PC-3 (cell line): ENCODE results near the gene SPEF2. TPM values are rescaled to one million over a fixed set of nuclear protein-coding genes. Genes with fewer than 3 reads are reported as not detected.

Source experiments
- ATAC-seq: fragments of 200-7000 bp; cut with Tn5 transposase; 2 replicates; pipeline ENCODE4 v1.9.1; 2020; ENCODE audit warnings: mild to moderate bottlenecking, moderate library complexity
- BruUV-seq: library from RNA; stranded (reverse); fragments of 400-500 nt; replicated peaks from 2 replicates; lab custom pipeline; 2021; lab: Mats Ljungman, UMichigan
- CTCF ChIA-PET: fragments of 300-600 bp; sonication (Branson Sonifier 250); formaldehyde crosslinking; loops from one replicate; lab custom pipeline; 2022; ENCODE audit warnings: antibody characterized with exemption; lab: Charles Lee
- POLR2A ChIA-PET: fragments of 300-600 bp; sonication (Branson Sonifier 250); formaldehyde crosslinking; loops from one replicate; lab custom pipeline; 2022; ENCODE audit warnings: antibody characterized with exemption; ENCODE audit not compliant: unreplicated experiment; lab: Charles Lee
- DNase-seq: peaks from one replicate; pipeline ENCODE4 v3.0.0-alpha.2; 2015
- H2AFZ ChIP-seq: fragments of 300-600 bp; sonication (generic); 2 replicates; pipeline ENCODE4 v1.6.0; 2016; ENCODE audit warnings: antibody characterized with exemption, low read length
- H3F3A ChIP-seq: fragments of 300-600 bp; sonication (generic); one replicate; pipeline ENCODE4 v1.6.0; 2017; ENCODE audit warnings: antibody characterized with exemption, low read length, control low read depth, mild to moderate bottlenecking; ENCODE audit not compliant: unreplicated experiment
- H3K27ac ChIP-seq: fragments of 300-600 bp; sonication (generic); 2 replicates; pipeline ENCODE4 v1.5.1; 2016; ENCODE audit warnings: mild to moderate bottlenecking, low read length
- H3K27me3 ChIP-seq: fragments of 300-600 bp; sonication (generic); 2 replicates; pipeline ENCODE4 v1.6.1; 2016; ENCODE audit warnings: low read length, mixed read lengths
- H3K36me3 ChIP-seq: fragments of 300-600 bp; sonication (generic); 2 replicates; pipeline ENCODE4 v1.6.1; 2016; ENCODE audit warnings: low read depth, mixed run types, low read length, mixed read lengths
- H3K4me1 ChIP-seq: fragments of 300-600 bp; sonication (generic); 2 replicates; pipeline ENCODE4 v1.5.1; 2016; ENCODE audit warnings: low read length; ENCODE audit not compliant: insufficient read depth
- H3K4me2 ChIP-seq: fragments of 300-600 bp; sonication (generic); 2 replicates; pipeline ENCODE4 v1.6.0; 2016; ENCODE audit warnings: low read length
- H3K4me3 ChIP-seq: fragments of 300-600 bp; sonication (generic); 2 replicates; pipeline ENCODE4 v1.5.1; 2016; ENCODE audit warnings: mild to moderate bottlenecking, low read length, mixed read lengths
- H3K79me2 ChIP-seq: fragments of 300-600 bp; sonication (generic); 2 replicates; pipeline ENCODE4 v1.6.1; 2017; ENCODE audit warnings: low read length, mixed read lengths
- H3K9ac ChIP-seq: fragments of 300-600 bp; sonication (generic); 2 replicates; pipeline ENCODE4 v1.6.0; 2016; ENCODE audit warnings: mild to moderate bottlenecking, low read length
- H3K9me2 ChIP-seq: fragments of 300-600 bp; sonication (generic); replicated peaks from 2 replicates; pipeline ENCODE4 v1.6.1; 2016; ENCODE audit warnings: mixed run types, low read length, mixed read lengths
- H3K9me3 ChIP-seq: fragments of 300-600 bp; sonication (generic); 2 replicates; pipeline ENCODE4 v1.6.1; 2016; ENCODE audit warnings: low read length, mixed read lengths
- H4K20me1 ChIP-seq: fragments of 300-600 bp; sonication (generic); 2 replicates; pipeline ENCODE4 v1.6.1; 2016; ENCODE audit warnings: low read length, mixed read lengths
- CTCF ChIP-seq: fragments of 300-600 bp; sonication (generic); conservative IDR thresholded peaks from 2 replicates; pipeline ENCODE4 v1.5.1; 2017; ENCODE audit warnings: antibody characterized with exemption, low read depth, mild to moderate bottlenecking, low read length
- EZH2 ChIP-seq: fragments of 300-600 bp; sonication (generic); IDR thresholded peaks from one replicate; pipeline ENCODE4 v1.6.1; 2017; ENCODE audit warnings: antibody characterized with exemption, mild to moderate bottlenecking, low read length; ENCODE audit not compliant: unreplicated experiment
- EZH2phosphoT487 ChIP-seq: fragments of 300-600 bp; sonication (generic); IDR thresholded peaks from 2 replicates; pipeline ENCODE4 v1.6.1; 2018; ENCODE audit warnings: mild to moderate bottlenecking, antibody characterized with exemption, low read length, borderline replicate concordance
- intact Hi-C: fragments of 100-400 bp; cut with micrococcal nuclease; formaldehyde crosslinking; loops from 2 replicates; pipeline ENCODE4 v1.9.0; 2023
- total RNA-seq: library from RNA; depleted of rRNA; stranded (reverse); fragments of >200 nt; gene quantifications from 2 replicates; pipeline ENCODE4 v1.2.3, GENCODE V29; 2014

Gene SPEF2
- total RNA-seq, 1 experiment from 2014 or later: 2.3 TPM

- DNase-seq (no peak), ATAC-seq (no peak)
- Histone ChIP-seq H3K9me3 (no peaks in the 10 kb centered on the region), H3K9ac (no peak overlapping the region), H3K27me3 (no peaks in the 10 kb centered on the region), H4K20me1 (no peaks in the 10 kb centered on the region), H3K9me2 (no peaks in the 10 kb centered on the region), H3F3A (no peaks in the 10 kb centered on the region), H3K4me2 (peak overlapping the region; percentile 97), H3K36me3 (no peaks in the 10 kb centered on the region), H2AFZ (peak overlapping the region; percentile 95), H3K79me2 (no peaks in the 10 kb centered on the region), H3K27ac (no peak overlapping the region), H3K4me3 (peak overlapping the region; percentile 92), H3K4me1 (peaks cover 9% of the 10 kb centered on the region)
- TF ChIP-seq CTCF (no peak), EZH2 (no peak), EZH2phosphoT487 (no peak)
- BruUV-seq: no TSS peak
- ChIA-PET POLR2A (interaction anchor here (0.5 to 0.6 kb wide), 4 partner anchors 20 to 689 kb away, joined by 3 to 5 read pairs (median 4); no protein-coding TSS in a partner anchor), CTCF (no interaction called here)
- intact Hi-C loops: loop anchor here (2.0 to 5.0 kb wide), 2 partner anchors 32 to 239 kb away; partner anchors contain the start of gene IL7R
Observed at GRCh38 chr5:35618781-35619180, 1.1 kb downstream of the SPEF2 start.

GRCh38 chr5:35622974-35623373, 5.3 kb downstream of the SPEF2 start:
- BruUV-seq: no TSS peak
- Histone ChIP-seq H3K4me1 (peaks cover 9% of the 10 kb centered on the region), H3K27ac (no peak overlapping the region), H3K27me3 (no peaks in the 10 kb centered on the region), H3K36me3 (no peaks in the 10 kb centered on the region), H4K20me1 (no peaks in the 10 kb centered on the region), H3K4me3 (no peak overlapping the region), H2AFZ (no peak overlapping the region), H3K9ac (no peak overlapping the region), H3K79me2 (no peaks in the 10 kb centered on the region), H3K9me3 (no peaks in the 10 kb centered on the region), H3K9me2 (no peaks in the 10 kb centered on the region), H3F3A (no peaks in the 10 kb centered on the region), H3K4me2 (no peak overlapping the region)
- DNase-seq (no peak), ATAC-seq (no peak)
- POLR2A ChIA-PET: no interaction called here
- intact Hi-C loops: no loop called here
- CTCF ChIA-PET: no interaction called here
- no peak for TF ChIP-seq CTCF
- no peak for TF ChIP-seq EZH2phosphoT487
- TF ChIP-seq EZH2: no peak

GRCh38 chr5:35623991-35624390, 6.3 kb downstream of the SPEF2 start:
- no peak overlapping the region for H3K4me2 ChIP-seq
- no peaks in the 10 kb centered on the region for H3K79me2 ChIP-seq
- ChIA-PET CTCF (no interaction called here), POLR2A (no interaction called here)
- H4K20me1 ChIP-seq: no peaks in the 10 kb centered on the region
- H3K4me3 ChIP-seq: no peak overlapping the region
- no peaks in the 10 kb centered on the region for H3K9me3 ChIP-seq
- no peaks in the 10 kb centered on the region for H3K9me2 ChIP-seq
- no peaks in the 10 kb centered on the region for H3F3A ChIP-seq
- BruUV-seq: no TSS peak
- no peak for DNase-seq
- H3K36me3 ChIP-seq: no peaks in the 10 kb centered on the region
- intact Hi-C loops: no loop called here
- H3K27ac ChIP-seq: no peak overlapping the region
- H3K4me1 ChIP-seq: peaks cover under 1% of the 10 kb centered on the region
- no peak for ATAC-seq
- no peak overlapping the region for H3K9ac ChIP-seq
- TF ChIP-seq CTCF (no peak), EZH2phosphoT487 (no peak), EZH2 (no peak)
- H2AFZ ChIP-seq: no peak overlapping the region
- H3K27me3 ChIP-seq: no peaks in the 10 kb centered on the region
